Cardiac muscle cell (in vitro differentiated cells and primary cell): ENCODE measurements around the gene KHDC1L. TPM values are rescaled to one million over a fixed set of nuclear protein-coding genes. Genes with fewer than 3 reads are reported as not detected.

ENCODE experiments used
- DNase-seq, 2 donors: peaks; one replicate each; pipeline versions ENCODE4 v3.0.0 to v3.0.0-alpha.2; 2010 to 2017; ENCODE audit warnings: low read depth in 1 of 2, low spot score in 1 of 2
- H3K27ac ChIP-seq: fragments of 200-600 bp; sonication (generic); 2 replicates; pipeline ENCODE4 v1.5.1; 2016
- H3K27me3 ChIP-seq: fragments of 200-600 bp; sonication (generic); 2 replicates; pipeline ENCODE4 v1.6.0; 2016; ENCODE audit warnings: control low read depth
- H3K36me3 ChIP-seq: fragments of 200-600 bp; sonication (generic); 2 replicates; pipeline ENCODE4 v1.5.1; 2016; ENCODE audit warnings: control low read depth
- H3K4me1 ChIP-seq: fragments of 200-600 bp; sonication (generic); 2 replicates; pipeline ENCODE4 v1.8.1; 2017; ENCODE audit warnings: low read depth, mild to moderate bottlenecking, mixed run types
- H3K4me3 ChIP-seq: fragments of 200-600 bp; sonication (generic); 2 replicates; pipeline ENCODE4 v1.5.1; 2016; ENCODE audit warnings: mild to moderate bottlenecking
- H3K9me3 ChIP-seq: fragments of 200-600 bp; sonication (generic); 2 replicates; pipeline ENCODE4 v1.5.1; 2017; ENCODE audit warnings: low read depth, mild to moderate bottlenecking, control low read depth
- CTCF ChIP-seq: IDR thresholded peaks from 2 replicates; pipeline ENCODE4 v1.5.1; 2012; ENCODE audit warnings: low read depth, mild to moderate bottlenecking, low read length
- polyA plus RNA-seq: library from polyadenylated mRNA; unstranded; fragments of >200 nt; fragmentation: Nextera tagmentation; extraction: Ambion mirVana; gene quantifications from 2 replicates; pipeline ENCODE4 v1.2.1, GENCODE V29; 2016
- total RNA-seq: library from RNA; depleted of rRNA; stranded (reverse); fragments of >200 nt; gene quantifications from 2 replicates; pipeline ENCODE4 v1.2.3, GENCODE V29; 2016

Gene KHDC1L
- total and polyA plus RNA-seq, 2 experiments from 2014 or later: 0.31 TPM; not detected in 1

DNA sequence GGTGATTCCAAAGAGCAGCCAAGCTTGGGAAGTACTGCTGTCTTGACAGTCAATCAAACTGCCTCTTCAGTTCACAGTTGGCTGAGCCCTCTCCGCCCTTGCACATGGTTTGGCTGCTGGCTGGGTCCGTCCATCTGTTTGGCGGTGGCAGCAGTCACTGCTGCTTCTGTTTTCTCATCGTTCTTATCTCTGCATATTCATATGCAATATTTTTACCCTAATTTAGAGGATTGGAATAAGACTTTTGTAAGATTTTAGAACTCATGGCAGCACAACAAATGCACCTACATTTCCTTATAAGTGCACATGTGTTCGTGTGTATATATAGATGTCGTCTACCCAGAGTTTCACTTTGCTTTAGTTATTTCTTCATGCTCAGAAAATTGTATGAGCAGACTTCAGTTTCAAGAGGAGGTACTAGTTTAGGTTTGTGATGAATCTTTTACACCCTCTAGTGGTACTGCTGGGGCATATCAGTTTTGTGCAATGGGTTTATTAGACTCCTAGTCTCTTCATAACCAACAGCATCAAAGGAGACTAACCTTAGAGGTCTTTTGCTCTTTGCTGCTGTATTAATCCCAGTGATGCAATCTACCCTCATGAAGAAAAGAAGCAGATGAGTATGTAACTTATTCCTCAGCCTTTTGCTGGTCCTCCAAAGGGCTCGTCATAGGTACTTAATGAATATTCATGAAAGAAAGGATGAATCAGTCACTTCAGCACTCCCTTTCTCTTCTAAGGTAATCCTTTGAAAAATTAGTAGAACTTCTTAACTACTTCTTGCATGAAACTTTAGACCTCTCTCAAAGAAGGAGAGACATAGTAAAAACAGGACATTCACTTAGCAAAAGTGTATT lies 44.3 kb downstream of the KHDC1L start:
- Histone ChIP-seq H3K4me3 (no peak overlapping the region), H3K36me3 (peaks cover 2% of the 10 kb centered on the region), H3K4me1 (peaks cover 15% of the 10 kb centered on the region), H3K27ac (no peak overlapping the region), H3K9me3 (no peaks in the 10 kb centered on the region), H3K27me3 (no peaks in the 10 kb centered on the region)
- DNase-seq: peak; percentile 47 to 84
- TF ChIP-seq CTCF: peak; percentile 90

DNA sequence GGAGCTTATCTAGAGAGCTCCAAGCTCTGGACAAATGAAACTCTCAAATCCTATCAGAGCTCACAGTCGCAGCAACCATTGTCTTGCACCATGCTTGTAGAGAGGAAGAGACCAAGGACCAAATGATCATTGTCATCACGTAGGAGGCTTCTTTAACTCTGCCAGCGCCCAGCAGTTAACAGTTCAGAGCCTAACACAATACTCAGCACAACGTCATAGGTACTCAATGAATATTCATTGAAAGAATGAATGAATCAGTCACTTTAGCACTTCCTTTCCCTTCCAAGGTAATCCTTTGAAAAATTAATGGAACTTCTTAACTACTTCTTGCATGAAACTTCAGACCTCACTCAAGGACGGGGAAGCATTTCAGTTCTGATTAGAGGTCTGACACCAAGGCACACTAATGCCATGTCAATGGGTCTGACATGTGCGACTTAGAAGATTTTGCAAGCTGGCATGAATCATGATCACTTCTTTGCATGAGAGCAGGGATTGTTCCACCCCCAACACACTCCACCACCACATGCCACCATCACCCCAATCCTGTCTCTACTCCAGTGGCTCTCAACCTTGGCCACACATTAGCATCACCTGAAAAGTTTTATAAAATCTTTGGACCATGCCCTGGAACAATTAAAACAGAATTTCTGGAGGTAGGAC lies 45.1 kb downstream of the KHDC1L start:
- no peak for DNase-seq
- Histone ChIP-seq H3K36me3 (peaks cover 2% of the 10 kb centered on the region), H3K9me3 (no peaks in the 10 kb centered on the region), H3K27me3 (no peaks in the 10 kb centered on the region), H3K4me3 (no peak overlapping the region), H3K27ac (no peak overlapping the region), H3K4me1 (peaks cover 15% of the 10 kb centered on the region)
- TF ChIP-seq CTCF: no peak

GRCh38 chr6:73177221-73177944 lies 47.9 kb downstream of the KHDC1L start:
- H3K27me3 ChIP-seq: no peaks in the 10 kb centered on the region

GRCh38 chr6:73176057-73176456 lies 49.2 kb downstream of the KHDC1L start:
- no peak for TF ChIP-seq CTCF
- no peak overlapping the region for H3K27ac ChIP-seq
- no peak for DNase-seq
- H3K36me3 ChIP-seq: peaks cover 9% of the 10 kb centered on the region
- H3K4me1 ChIP-seq: peaks cover 15% of the 10 kb centered on the region
- H3K27me3 ChIP-seq: no peaks in the 10 kb centered on the region
- H3K4me3 ChIP-seq: no peak overlapping the region
- no peaks in the 10 kb centered on the region for H3K9me3 ChIP-seq

More at GRCh38 chr6:73177221-73177944, 47.9 kb downstream of the KHDC1L start:
- Histone ChIP-seq H3K27ac (no peak overlapping the region), H3K36me3 (peaks cover 9% of the 10 kb centered on the region), H3K4me3 (no peak overlapping the region), H3K4me1 (peaks cover 15% of the 10 kb centered on the region), H3K9me3 (no peaks in the 10 kb centered on the region)
- DNase-seq: no peak
- TF ChIP-seq CTCF: no peak

- H3K36me3 ChIP-seq: peaks cover 13% of the 10 kb centered on the region
- H3K27ac ChIP-seq: no peak overlapping the region
- H3K4me3 ChIP-seq: no peak overlapping the region
- H3K4me1 ChIP-seq: peaks cover 15% of the 10 kb centered on the region
- TF ChIP-seq CTCF: no peak
- no peaks in the 10 kb centered on the region for H3K9me3 ChIP-seq
- H3K27me3 ChIP-seq: no peaks in the 10 kb centered on the region
- DNase-seq: no peak
These were observed 50.6 kb downstream of the KHDC1L start for GRCh38 chr6:73174646-73175045.
